K562 (cell line): ENCODE measurements around the gene PDHB. TPM values are rescaled to one million over a fixed set of nuclear protein-coding genes. Genes with fewer than 3 reads are reported as not detected.

ENCODE experiments used
- AFF4 ChIP-seq: sonication (generic); formaldehyde crosslinking; IDR thresholded peaks from 2 replicates; pipeline ENCODE4 v1.8.0; 2023; ENCODE audit warnings: mild to moderate bottlenecking, missing genetic modification reagents
- CBFB ChIP-seq: sonication (generic); formaldehyde crosslinking; IDR thresholded peaks from 2 replicates; pipeline ENCODE4 v1.4.0; 2020; ENCODE audit warnings: mild to moderate bottlenecking, missing genetic modification reagents
- E2F6 ChIP-seq, 2 experiments: IDR thresholded peaks; 2 replicates each; pipeline ENCODE4 v1.6.1; 2011; ENCODE audit warnings: borderline replicate concordance in 1 of 2, control low read depth in 1 of 2, low read depth in 1 of 2, low read length in 1 of 2, mild to moderate bottlenecking in 1 of 2, mixed read lengths in 1 of 2, moderate library complexity in 1 of 2; ENCODE audit not compliant: insufficient read depth in 1 of 2, insufficient read length in 1 of 2, poor library complexity in 1 of 2, severe bottlenecking in 1 of 2; ENCODE audit errors: extremely low read depth in 1 of 2
- FOXK1 ChIP-seq: sonication (generic); formaldehyde crosslinking; IDR thresholded peaks from 2 replicates; pipeline ENCODE4 v1.8.0; 2022; ENCODE audit warnings: missing genetic modification reagents, mild to moderate bottlenecking, borderline replicate concordance
- KDM2B ChIP-seq: fragments of 250-450 bp; sonication (Bioruptor Pico); IDR thresholded peaks from 2 replicates; pipeline ENCODE4 v1.8.0; 2021; ENCODE audit warnings: mild to moderate bottlenecking, moderate library complexity
- MEIS2 ChIP-seq: fragments of 450-650 bp; IDR thresholded peaks from 2 replicates; pipeline ENCODE4 v1.6.1; 2014; ENCODE audit warnings: mild to moderate bottlenecking; ENCODE audit not compliant: partially characterized antibody
- MYC ChIP-seq, 2 experiments: fragments of 250-450 bp in 1 of 2; sonication (Bioruptor Pico) in 1 of 2; IDR thresholded peaks; 2 replicates each; pipeline versions ENCODE4 v1.5.1 to v1.6.1; 2012 to 2021; ENCODE audit warnings: low read depth in 2 of 2, borderline replicate concordance in 1 of 2, improper control_type of control experiment in 1 of 2, low read length in 1 of 2, mild to moderate bottlenecking in 1 of 2, moderate library complexity in 1 of 2
- MYNN ChIP-seq, 2 experiments: sonication (generic); formaldehyde crosslinking in 1 of 2; IDR thresholded peaks; 2 replicates each; pipeline versions ENCODE4 v1.5.0 to v1.6.1; 2016 to 2020; ENCODE audit warnings: antibody characterized with exemption in 1 of 2, missing genetic modification reagents in 1 of 2
- RBFOX2 ChIP-seq: fragments of 200-400 bp; formaldehyde crosslinking; IDR thresholded peaks from 2 replicates; pipeline ENCODE4 v1.6.1; 2017; ENCODE audit warnings: low read depth, mild to moderate bottlenecking, low read length, moderate library complexity
- SAP30 ChIP-seq: fragments of 200-600 bp; sonication (generic); IDR thresholded peaks from 2 replicates; pipeline ENCODE4 v1.6.1; 2012; ENCODE audit warnings: borderline replicate concordance, low read depth, mild to moderate bottlenecking, moderate library complexity, low read length, control low read depth, inconsistent platforms; ENCODE audit not compliant: insufficient read depth, poor library complexity, severe bottlenecking
- SP1 ChIP-seq: sonication (generic); formaldehyde crosslinking; IDR thresholded peaks from 2 replicates; pipeline ENCODE4 v1.8.1; 2022; ENCODE audit warnings: mild to moderate bottlenecking, missing genetic modification reagents
- TCF7 ChIP-seq: sonication (generic); IDR thresholded peaks from 2 replicates; pipeline ENCODE4 v1.6.1; 2016; ENCODE audit warnings: antibody characterized with exemption, borderline replicate concordance
- polyA plus RNA-seq, 8 experiments: library from polyadenylated mRNA; depleted of rRNA in 4 of 8; stranded (reverse) in 5 of 8; unstranded in 3 of 8; fragments of >200 nt; fragmentation: Nextera tagmentation in 2 of 8; fragmentation: Illumina TruSeq in 1 of 8; extraction: Ambion mirVana in 2 of 8; extraction: Trizol in 1 of 8; gene quantifications; 2 replicates each; pipeline versions ENCODE4 v1.2.1 to v1.2.3, GENCODE V29; 2011 to 2014; ENCODE audit warnings: inconsistent platforms in 1 of 8, missing spikeins in 1 of 8
- total RNA-seq, 7 experiments: library from RNA; depleted of rRNA in 6 of 7; stranded (reverse); fragments of >200 nt in 6 of 7; fragmentation: Illumina TruSeq in 2 of 7; extraction: Trizol in 2 of 7; gene quantifications; 2 replicates each; pipeline versions ENCODE4 v1.2.1 to v1.2.3, GENCODE V29; 2011 to 2021; ENCODE audit warnings: low replicate concordance in 1 of 7
- TF ChIP-seq, protein P1 (sequence below): sonication (generic); formaldehyde crosslinking; IDR thresholded peaks from 2 replicates; pipeline ENCODE4 v1.8.0; 2022; ENCODE audit warnings: missing genetic modification reagents, mild to moderate bottlenecking, moderate library complexity, borderline replicate concordance
- TF ChIP-seq, protein P2 (sequence below): fragments of 250-450 bp; sonication (Bioruptor Pico); IDR thresholded peaks from 2 replicates; pipeline ENCODE4 v1.4.0; 2020; ENCODE audit warnings: borderline replicate concordance
- TF ChIP-seq, protein P3 (sequence below): fragments of 450-650 bp; formaldehyde crosslinking; IDR thresholded peaks from 2 replicates; pipeline ENCODE4 v1.4.0; 2020; ENCODE audit warnings: mild to moderate bottlenecking, moderate library complexity

The PDHB gene
- total and polyA plus RNA-seq, 9 of the 15 experiments (the other 6 are each of a cell fraction or from before 2014, with no cell fraction given): 51.2 to 178 (median 85.2) TPM

GRCh38 chr3:58433400-58434167, at the start of gene PDHB (continued):
- TF ChIP-seq, protein P1, sequence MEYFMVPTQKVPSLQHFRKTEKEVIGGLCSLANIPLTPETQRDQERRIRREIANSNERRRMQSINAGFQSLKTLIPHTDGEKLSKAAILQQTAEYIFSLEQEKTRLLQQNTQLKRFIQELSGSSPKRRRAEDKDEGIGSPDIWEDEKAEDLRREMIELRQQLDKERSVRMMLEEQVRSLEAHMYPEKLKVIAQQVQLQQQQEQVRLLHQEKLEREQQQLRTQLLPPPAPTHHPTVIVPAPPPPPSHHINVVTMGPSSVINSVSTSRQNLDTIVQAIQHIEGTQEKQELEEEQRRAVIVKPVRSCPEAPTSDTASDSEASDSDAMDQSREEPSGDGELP (CRISPR knock-in tag): peak; percentile 81
- TF ChIP-seq MEIS2: peak; percentile 24
- TF ChIP-seq AFF4: peak; percentile 89
- peak; percentile 49 for TF ChIP-seq MYC (IDR thresholded peaks at IDR 0.05; ENCODE audit: low read depth, low read length)
- TF ChIP-seq MYC (CRISPR knock-in tag; IDR thresholded peaks at IDR 0.05; ENCODE audit: borderline replicate concordance, low read depth): no peak
- TF ChIP-seq RBFOX2: peak; percentile 94
- TF ChIP-seq CBFB: no peak
- TF ChIP-seq KDM2B (CRISPR knock-in tag): no peak
- peak; percentile 72; the same call in 1 of the 2 replicates for TF ChIP-seq FOXK1 (CRISPR knock-in tag)
- TF ChIP-seq, protein P2, sequence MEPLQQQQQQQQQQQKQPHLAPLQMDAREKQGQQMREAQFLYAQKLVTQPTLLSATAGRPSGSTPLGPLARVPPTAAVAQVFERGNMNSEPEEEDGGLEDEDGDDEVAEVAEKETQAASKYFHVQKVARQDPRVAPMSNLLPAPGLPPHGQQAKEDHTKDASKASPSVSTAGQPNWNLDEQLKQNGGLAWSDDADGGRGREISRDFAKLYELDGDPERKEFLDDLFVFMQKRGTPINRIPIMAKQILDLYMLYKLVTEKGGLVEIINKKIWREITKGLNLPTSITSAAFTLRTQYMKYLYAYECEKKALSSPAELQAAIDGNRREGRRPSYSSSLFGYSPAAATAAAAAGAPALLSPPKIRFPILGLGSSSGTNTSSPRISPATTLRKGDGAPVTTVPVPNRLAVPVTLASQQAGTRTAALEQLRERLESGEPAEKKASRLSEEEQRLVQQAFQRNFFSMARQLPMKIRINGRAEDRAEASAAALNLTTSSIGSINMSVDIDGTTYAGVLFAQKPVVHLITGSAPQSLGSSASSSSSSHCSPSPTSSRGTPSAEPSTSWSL: no peak
- peak; percentile 72 to 89 for TF ChIP-seq E2F6 (IDR thresholded peaks at IDR 0.05; ENCODE audit: borderline replicate concordance in 1 of 2, extremely low read depth in 1 of 2, insufficient read depth in 1 of 2, insufficient read length in 1 of 2, low read depth in 1 of 2, low read length in 1 of 2, poor library complexity in 1 of 2, severe bottlenecking in 1 of 2)
- 0 out of 2 replicates have a peak, but pooled peaks have one; percentile 30 for TF ChIP-seq MYNN (IDR thresholded peaks at IDR 0.05)
- TF ChIP-seq MYNN (CRISPR knock-in tag; IDR thresholded peaks at IDR 0.05): no peak
- peak; percentile 64 for TF ChIP-seq SP1 (CRISPR knock-in tag)
- TF ChIP-seq, protein P3, sequence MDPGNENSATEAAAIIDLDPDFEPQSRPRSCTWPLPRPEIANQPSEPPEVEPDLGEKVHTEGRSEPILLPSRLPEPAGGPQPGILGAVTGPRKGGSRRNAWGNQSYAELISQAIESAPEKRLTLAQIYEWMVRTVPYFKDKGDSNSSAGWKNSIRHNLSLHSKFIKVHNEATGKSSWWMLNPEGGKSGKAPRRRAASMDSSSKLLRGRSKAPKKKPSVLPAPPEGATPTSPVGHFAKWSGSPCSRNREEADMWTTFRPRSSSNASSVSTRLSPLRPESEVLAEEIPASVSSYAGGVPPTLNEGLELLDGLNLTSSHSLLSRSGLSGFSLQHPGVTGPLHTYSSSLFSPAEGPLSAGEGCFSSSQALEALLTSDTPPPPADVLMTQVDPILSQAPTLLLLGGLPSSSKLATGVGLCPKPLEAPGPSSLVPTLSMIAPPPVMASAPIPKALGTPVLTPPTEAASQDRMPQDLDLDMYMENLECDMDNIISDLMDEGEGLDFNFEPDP (CRISPR knock-in tag): 0 out of 2 replicates have a peak, but pooled peaks have one; percentile 30
- no peak for TF ChIP-seq TCF7
- TF ChIP-seq SAP30: no peak
